ENCODE measurements around the gene PACSIN1. TPM values are rescaled to one million over a fixed set of nuclear protein-coding genes. Genes with fewer than 3 reads are reported as not detected.

The PACSIN1 gene
- total RNA-seq, 4 donors from 2014 or later: not detected

DNA sequence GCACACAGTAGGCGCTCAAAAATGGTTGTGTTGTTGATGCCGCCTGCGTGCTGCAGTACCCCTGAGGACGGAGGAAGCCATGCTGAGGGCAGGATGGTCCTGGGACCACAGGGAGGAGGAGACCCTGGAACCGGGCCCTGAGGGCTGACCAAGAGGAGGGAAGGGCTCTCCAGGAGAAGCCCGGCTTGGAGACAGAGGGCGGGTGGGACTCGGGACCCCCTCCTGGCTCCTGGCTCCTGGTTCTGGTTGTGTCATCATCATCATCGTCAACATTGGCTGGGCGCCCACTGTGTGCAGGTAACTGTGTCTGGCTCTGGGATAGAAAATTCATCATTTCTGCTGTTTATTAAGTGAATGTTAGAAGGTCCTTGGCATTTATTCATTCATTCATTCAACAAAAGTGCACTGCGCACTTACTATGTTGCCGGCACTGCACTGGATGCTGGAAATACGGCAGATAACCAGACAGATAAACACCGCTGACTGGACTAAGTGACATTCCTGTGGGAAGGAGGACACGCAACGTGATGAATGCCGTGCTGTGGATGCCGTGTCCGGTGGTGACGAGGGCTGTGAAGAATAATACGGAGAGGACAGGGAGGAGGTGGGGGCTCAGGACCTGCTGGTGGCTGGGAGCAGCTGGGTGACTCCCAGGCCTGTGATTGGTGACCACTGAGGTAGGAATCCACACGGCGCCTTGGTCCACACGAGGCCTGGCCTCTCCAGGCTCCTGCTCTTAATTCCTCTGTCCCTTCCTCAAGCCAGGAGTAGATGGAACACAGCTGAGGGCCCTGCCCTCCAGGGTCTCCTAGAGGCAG, 55.0 kb downstream of the PACSIN1 start:
- WGBS, 2 donors: 81 to 82% methylated on average over 17 to 24 of the region's 24 CpGs
- intact Hi-C loops (cut with DNase I): no loop called here
- Histone ChIP-seq H3K27ac (no peak overlapping the region), H3K9me3 (no peaks in the 10 kb centered on the region), H3K36me3 (no peaks in the 10 kb centered on the region), H3K4me3 (no peak overlapping the region), H3K4me1 (no peaks in the 10 kb centered on the region), H3K27me3 (peaks cover 0 to 17% (median 0%) of the 10 kb centered on the region in 4 donors)
- TF ChIP-seq POLR2A (IDR thresholded peaks at IDR 0.05): no peak
- TF ChIP-seq, protein P1, sequence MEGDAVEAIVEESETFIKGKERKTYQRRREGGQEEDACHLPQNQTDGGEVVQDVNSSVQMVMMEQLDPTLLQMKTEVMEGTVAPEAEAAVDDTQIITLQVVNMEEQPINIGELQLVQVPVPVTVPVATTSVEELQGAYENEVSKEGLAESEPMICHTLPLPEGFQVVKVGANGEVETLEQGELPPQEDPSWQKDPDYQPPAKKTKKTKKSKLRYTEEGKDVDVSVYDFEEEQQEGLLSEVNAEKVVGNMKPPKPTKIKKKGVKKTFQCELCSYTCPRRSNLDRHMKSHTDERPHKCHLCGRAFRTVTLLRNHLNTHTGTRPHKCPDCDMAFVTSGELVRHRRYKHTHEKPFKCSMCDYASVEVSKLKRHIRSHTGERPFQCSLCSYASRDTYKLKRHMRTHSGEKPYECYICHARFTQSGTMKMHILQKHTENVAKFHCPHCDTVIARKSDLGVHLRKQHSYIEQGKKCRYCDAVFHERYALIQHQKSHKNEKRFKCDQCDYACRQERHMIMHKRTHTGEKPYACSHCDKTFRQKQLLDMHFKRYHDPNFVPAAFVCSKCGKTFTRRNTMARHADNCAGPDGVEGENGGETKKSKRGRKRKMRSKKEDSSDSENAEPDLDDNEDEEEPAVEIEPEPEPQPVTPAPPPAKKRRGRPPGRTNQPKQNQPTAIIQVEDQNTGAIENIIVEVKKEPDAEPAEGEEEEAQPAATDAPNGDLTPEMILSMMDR (IDR thresholded peaks at IDR 0.05): no peak
- no peak for DNase-seq

DNA sequence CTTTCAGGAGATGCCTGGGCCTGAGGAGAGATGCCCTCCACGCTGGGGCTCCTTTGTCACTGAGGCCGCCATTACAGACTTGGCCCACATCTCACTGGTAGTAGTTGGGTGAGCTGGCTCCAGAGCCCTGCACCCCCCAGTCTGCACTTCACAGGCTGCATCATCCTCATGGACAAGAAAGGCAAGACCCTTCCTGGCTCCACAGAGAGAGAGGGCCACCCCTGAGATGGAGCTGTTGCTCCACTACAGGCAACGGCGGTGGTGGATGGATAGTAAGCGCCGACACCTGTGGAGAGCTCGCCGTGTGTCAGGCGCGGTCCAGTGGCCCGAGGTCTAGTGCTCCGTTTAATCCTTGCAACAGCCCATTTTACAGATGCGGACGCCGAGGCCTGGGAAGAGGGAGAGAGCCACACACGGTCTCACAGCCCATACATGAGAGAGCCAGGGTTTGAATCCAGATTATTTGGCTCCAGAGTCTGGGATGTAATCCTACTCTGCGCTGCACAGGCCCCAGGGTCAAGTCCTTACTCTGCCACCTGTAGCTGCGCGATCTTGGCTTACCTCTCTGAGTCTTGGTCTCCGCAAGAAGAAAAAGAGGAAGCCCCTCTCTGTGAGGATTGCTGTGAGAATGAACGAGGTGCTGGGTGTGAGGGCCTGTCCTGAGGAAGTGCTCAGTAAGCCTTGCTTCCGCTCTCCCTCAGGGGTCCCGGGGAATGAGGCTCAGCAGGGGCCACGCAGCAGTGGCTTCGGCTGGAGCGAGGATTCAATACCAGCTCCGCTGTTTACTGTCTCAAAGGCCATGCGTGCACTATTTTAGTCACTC, 55.8 kb downstream of the PACSIN1 start:
- intact Hi-C loops (cut with DNase I): no loop called here
- no peak for DNase-seq
- WGBS, 2 donors: 80% methylated on average over 18 to 21 of the region's 28 CpGs

DNA sequence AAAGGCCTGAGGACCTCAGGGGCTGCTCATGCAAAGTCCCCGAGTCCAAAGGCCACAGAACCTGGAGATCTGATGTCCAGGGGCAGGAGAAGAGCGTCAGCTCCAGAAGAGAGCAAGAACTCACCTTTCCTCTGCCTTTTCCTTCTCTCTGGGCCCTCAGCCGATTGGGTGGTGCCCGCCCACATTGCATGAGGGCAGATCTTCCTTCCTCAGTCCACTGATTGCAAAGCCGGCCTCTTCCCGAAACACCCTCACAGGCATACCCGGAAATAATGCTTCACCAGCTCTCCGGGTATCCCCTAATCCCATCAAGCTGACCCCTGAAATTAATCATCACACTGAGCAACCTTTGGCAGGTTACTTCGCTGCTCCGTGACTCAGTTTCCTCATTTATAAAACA, 56.9 kb downstream of the PACSIN1 start:
- intact Hi-C loops (cut with DNase I): no loop called here
- WGBS, 2 donors: 84 to 87% methylated on average over 8 to 10 of the region's 10 CpGs
- no peaks in the 10 kb centered on the region for H3K9me3 ChIP-seq
- no peak overlapping the region for H3K27ac ChIP-seq
- no peak for TF ChIP-seq POLR2A (IDR thresholded peaks at IDR 0.05)
- TF ChIP-seq, protein P1 (IDR thresholded peaks at IDR 0.05): no peak
- no peak overlapping the region for H3K4me3 ChIP-seq
- no peaks in the 10 kb centered on the region for H3K27me3 ChIP-seq
- no peak for DNase-seq
- H3K36me3 ChIP-seq: no peaks in the 10 kb centered on the region
- H3K4me1 ChIP-seq: peaks cover 0 to 14% (median 11%) of the 10 kb centered on the region in 3 donors

More for the DNA sequence above, 55.8 kb downstream of the PACSIN1 start:
- Histone ChIP-seq H3K9me3 (no peaks in the 10 kb centered on the region), H3K4me1 (peaks cover 0 to 5% (median 5%) of the 10 kb centered on the region in 3 donors), H3K4me3 (no peak overlapping the region), H3K36me3 (no peaks in the 10 kb centered on the region), H3K27me3 (peaks cover 0 to 9% (median 0%) of the 10 kb centered on the region in 4 donors), H3K27ac (no peak overlapping the region)
- TF ChIP-seq POLR2A (IDR thresholded peaks at IDR 0.05): no peak
- TF ChIP-seq, protein P1 (IDR thresholded peaks at IDR 0.05): no peak

DNA sequence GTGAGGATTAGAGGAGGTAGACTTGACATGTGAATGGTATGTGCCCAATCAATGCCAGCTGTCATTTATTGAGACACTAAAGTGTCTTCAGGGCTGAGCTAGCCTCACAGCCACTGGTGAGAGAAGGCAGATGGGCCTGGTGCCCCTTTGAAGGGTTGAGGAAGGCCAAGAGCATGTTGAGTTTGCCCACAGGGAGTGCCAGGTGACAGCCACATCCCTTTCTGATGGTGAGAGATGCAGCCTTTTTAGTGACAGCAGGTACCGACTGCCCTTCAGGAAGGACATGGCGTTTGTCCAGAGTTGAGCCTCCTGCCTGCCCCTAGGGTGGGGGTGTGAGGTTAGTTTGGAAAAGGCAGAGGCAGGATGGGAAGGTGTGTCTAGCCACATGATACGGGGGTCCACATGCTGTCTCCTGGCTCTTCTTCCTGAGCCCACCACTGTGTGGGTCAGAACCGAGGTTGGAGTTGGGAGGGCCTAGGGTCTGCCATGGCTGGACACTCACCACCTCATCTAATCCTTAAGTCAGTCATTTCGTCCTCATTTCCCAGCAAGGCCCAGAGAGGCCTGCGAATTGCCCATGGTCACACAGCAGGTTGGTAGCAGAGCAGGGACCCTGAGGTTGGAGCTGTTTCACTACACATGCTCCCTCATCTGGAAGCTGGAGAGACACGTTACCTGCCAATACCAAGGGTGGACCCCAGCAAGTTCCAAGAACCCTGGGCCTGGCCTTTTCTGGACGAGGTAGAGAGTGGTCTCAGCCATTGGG, 57.7 kb downstream of the PACSIN1 start:
- TF ChIP-seq POLR2A (IDR thresholded peaks at IDR 0.05): no peak
- TF ChIP-seq, protein P1 (IDR thresholded peaks at IDR 0.05): no peak
- WGBS, 2 donors: 71 to 74% methylated on average over 5 to 6 of the region's 8 CpGs
- Histone ChIP-seq H3K27me3 (no peaks in the 10 kb centered on the region), H3K27ac (no peak overlapping the region), H3K36me3 (no peaks in the 10 kb centered on the region), H3K4me1 (peaks cover 0 to 14% (median 11%) of the 10 kb centered on the region in 3 donors), H3K4me3 (no peak overlapping the region), H3K9me3 (no peaks in the 10 kb centered on the region)
- DNase-seq: no peak
- intact Hi-C loops (cut with DNase I): no loop called here
